HG03025 (cell line): ENCODE data around the gene IFNLR1.
"Not testable (repeated sequence)": the region's sequence is repeated elsewhere in the genome, so short reads cannot be mapped to it uniquely, and the experiment has no call there.

Experiments
- ATAC-seq: cut with Tn5 transposase; IDR thresholded peaks from one replicate; pipeline ENCODE4 v1.9.1; 2021; ENCODE audit warnings: mild to moderate bottlenecking, moderate library complexity; ENCODE audit not compliant: unreplicated experiment, low FRiP score

IFNLR1 gene

GRCh38 chr1:24186993-24187790 is at the start of gene IFNLR1:
Gene IFNLR1, minus strand, starts transcription at chr1:24187289. Its CDS starts 41 bp downstream, at chr1:24187248.
- no peak for ATAC-seq

GRCh38 chr1:24235921-24236788 is 49.1 kb upstream of the IFNLR1 start:
- ATAC-seq, result no peak

- no peak for ATAC-seq
These were observed 46.9 kb upstream of the IFNLR1 start for GRCh38 chr1:24233684-24234600.

- ATAC-seq, result no peak
These were observed 44.6 kb upstream of the IFNLR1 start for GRCh38 chr1:24231701-24232100.

- ATAC-seq, result no peak
These were observed 41.2 kb upstream of the IFNLR1 start for GRCh38 chr1:24228311-24228710.

- no peak for ATAC-seq
These were observed 39.7 kb upstream of the IFNLR1 start for GRCh38 chr1:24226749-24227148.

GRCh38 chr1:24224761-24225160 is 37.7 kb upstream of the IFNLR1 start:
- no peak for ATAC-seq

- ATAC-seq, result no peak
These were observed 37.0 kb upstream of the IFNLR1 start for GRCh38 chr1:24224086-24224485.

GRCh38 chr1:24222793-24223192 is 35.7 kb upstream of the IFNLR1 start:
- no peak for ATAC-seq

- ATAC-seq, result no peak
These were observed 35.0 kb upstream of the IFNLR1 start for GRCh38 chr1:24222008-24222605.

- ATAC-seq, result no peak
These were observed 34.2 kb upstream of the IFNLR1 start for GRCh38 chr1:24221246-24221645.

GRCh38 chr1:24216276-24217074 is 29.4 kb upstream of the IFNLR1 start:
- no peak for ATAC-seq

GRCh38 chr1:24215226-24215814 is 28.2 kb upstream of the IFNLR1 start:
- no peak for ATAC-seq

- ATAC-seq, result no peak
These were observed 25.3 kb upstream of the IFNLR1 start for GRCh38 chr1:24212376-24212775.

GRCh38 chr1:24210195-24210627 is 23.1 kb upstream of the IFNLR1 start:
- ATAC-seq, result no peak

- no peak for ATAC-seq
These were observed 22.0 kb upstream of the IFNLR1 start for GRCh38 chr1:24209097-24209496.

GRCh38 chr1:24207709-24208108 is 20.6 kb upstream of the IFNLR1 start:
- no peak for ATAC-seq

- ATAC-seq, result not testable (repeated sequence)
These were observed 20.3 kb upstream of the IFNLR1 start for GRCh38 chr1:24207395-24207687.
